Right cardiac atrium (tissue), 5 donors: ENCODE results near the gene JOSD1. TPM values are rescaled to one million over a fixed set of nuclear protein-coding genes. Genes with fewer than 3 reads are reported as not detected.

Experiments
- ATAC-seq, 2 donors: fragments of 200-7000 bp; cut with Tn5 transposase; one replicate each; pipeline versions ENCODE4 v1.8.0 to v1.9.1; 2020; ENCODE audit warnings: moderate library complexity in 2 of 2, mild to moderate bottlenecking in 1 of 2
- DNase-seq, 3 donors: peaks; one replicate each; pipeline ENCODE4 v3.0.0-alpha.2; 2020
- H3K27ac ChIP-seq: one replicate; pipeline ENCODE4 v1.5.1; 2013; ENCODE audit warnings: mild to moderate bottlenecking, low read length, control low read depth, moderate library complexity
- H3K27me3 ChIP-seq: one replicate; pipeline ENCODE4 v1.6.1; 2013; ENCODE audit not compliant: control insufficient read depth, insufficient read depth
- H3K4me1 ChIP-seq: one replicate; pipeline ENCODE4 v1.6.1; 2013; ENCODE audit warnings: low read length; ENCODE audit not compliant: control insufficient read depth, insufficient read depth
- H3K4me3 ChIP-seq: one replicate; pipeline ENCODE4 v1.5.1; 2013; ENCODE audit warnings: low read length, control low read depth
- H3K9me3 ChIP-seq: one replicate; pipeline ENCODE4 v1.6.1; 2013; ENCODE audit warnings: low read length; ENCODE audit not compliant: control insufficient read depth
- WGBS: extraction: QIAGEN DNeasy Blood & Tissue Kit; methylation state at CpG from one replicate; pipeline ENCODE4 v1.1.7; 2013; 5-methylcytosine and 5-hydroxymethylcytosine counted together
- intact Hi-C, 4 donors: fragments of 100-400 bp; cut with DNase I; formaldehyde crosslinking; loops; one replicate each; pipeline versions ENCODE4 v1.11.0 to v1.14.0; 2022 to 2023
- polyA plus RNA-seq: library from polyadenylated mRNA; stranded (reverse); fragments of 200-250 nt; gene quantifications from one replicate; pipeline ENCODE4 v1.2.3, GENCODE V29; 2013
- total RNA-seq, 4 donors: library from RNA; stranded (reverse); fragmentation: NEBNext Ultra II Directional; extraction: Animal tissue kit (Norgen Biotek cat#: 25700); gene quantifications; one replicate each; pipeline ENCODE4 v1.2.1, GENCODE V29; 2021
- donor health status: healthy with polysubstance abuse.
- donor health status: DM: no; HTN: yes; CAD: no.
- donor health status: DM: no; HTN: no; CAD: no.
- donor health status: DM: no; HTN: yes; CAD: no; lungs with severe emphysema.
- donor health status: DM: yes; HTN: yes; CAD: no.

JOSD1 gene
- total and polyA plus RNA-seq, 5 donors: 14.3 to 28.6 (median 21.7) TPM

DNA sequence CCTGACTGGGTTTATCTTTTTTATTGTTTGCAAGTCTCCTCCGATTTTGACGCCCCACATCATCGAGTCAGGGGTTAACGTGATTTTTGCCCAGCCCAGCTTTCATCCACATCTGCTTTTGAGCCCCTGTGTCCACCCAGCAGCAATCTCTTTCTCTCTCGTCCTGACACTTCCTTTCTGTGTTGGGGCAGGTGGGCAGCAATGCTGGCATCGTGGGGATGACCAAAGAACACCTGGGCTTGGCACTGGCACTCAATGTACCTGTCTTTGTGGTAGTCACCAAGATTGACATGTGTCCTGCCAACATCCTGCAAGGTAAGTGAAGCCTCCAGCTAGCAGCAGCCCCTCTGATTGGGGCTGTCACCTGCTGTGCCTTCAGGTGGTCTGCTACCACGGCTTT, 20.8 kb upstream of the JOSD1 start:
- H3K27ac ChIP-seq: no peak overlapping the region
- 92% methylated on average over 7 of the region's 7 CpGs for WGBS
- intact Hi-C loops: no loop called here

DNA sequence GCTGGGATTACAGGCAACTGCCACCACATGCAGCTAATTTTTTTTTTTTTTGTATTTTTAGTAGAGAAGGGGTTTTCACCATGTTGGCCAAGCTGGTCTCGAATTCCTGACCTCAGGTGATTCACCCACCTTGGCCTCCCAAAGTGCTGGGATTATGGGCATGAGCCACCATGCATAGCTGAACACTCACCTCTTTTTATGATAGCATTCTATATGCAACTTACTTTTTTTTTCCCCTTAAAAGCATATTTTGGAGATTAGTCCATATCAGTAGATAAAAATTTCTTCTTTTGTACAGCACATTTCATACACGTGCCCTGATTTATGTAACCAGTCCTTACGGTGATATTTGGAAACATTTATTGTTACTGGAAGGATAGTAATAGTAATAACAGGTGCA, 19.6 kb upstream of the JOSD1 start:
- intact Hi-C loops: no loop called here
- ATAC-seq (no peak), DNase-seq (no peak)
- no peaks in the 10 kb centered on the region for H3K4me1 ChIP-seq
- no peaks in the 10 kb centered on the region for H3K27me3 ChIP-seq
- no peak overlapping the region for H3K4me3 ChIP-seq
- no peaks in the 10 kb centered on the region for H3K9me3 ChIP-seq
- 90% methylated on average over 3 of the region's 3 CpGs for WGBS
- H3K27ac ChIP-seq: no peak overlapping the region

More for the DNA sequence above, 20.8 kb upstream of the JOSD1 start:
- H3K4me1 ChIP-seq: no peaks in the 10 kb centered on the region
- ATAC-seq (no peak), DNase-seq (no peak)
- H3K4me3 ChIP-seq: no peak overlapping the region
- H3K27me3 ChIP-seq: no peaks in the 10 kb centered on the region
- no peaks in the 10 kb centered on the region for H3K9me3 ChIP-seq

DNA sequence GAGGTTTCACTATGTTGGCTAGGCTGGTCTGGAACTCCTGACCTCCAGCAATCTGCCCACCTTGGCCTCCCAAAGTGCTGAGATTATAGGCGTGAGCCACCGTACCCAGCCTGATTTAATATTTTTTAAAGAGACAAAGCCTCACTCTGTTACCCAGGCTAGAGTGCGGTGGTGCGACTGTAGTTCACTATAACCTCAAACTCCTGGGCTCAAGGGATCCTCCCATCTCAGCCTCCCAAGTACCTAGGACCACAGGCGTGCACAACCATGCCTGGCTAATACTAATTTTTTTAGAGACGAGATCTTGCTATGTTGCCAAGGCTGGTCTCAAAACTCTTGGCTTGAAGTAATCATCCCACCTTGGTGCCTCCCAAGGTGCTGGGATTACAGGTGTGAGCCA, 18.5 kb upstream of the JOSD1 start:
- no peak overlapping the region for H3K4me3 ChIP-seq
- intact Hi-C loops: no loop called here
- peaks cover 4% of the 10 kb centered on the region for H3K4me1 ChIP-seq
- no peak overlapping the region for H3K27ac ChIP-seq
- H3K27me3 ChIP-seq: no peaks in the 10 kb centered on the region
- no peaks in the 10 kb centered on the region for H3K9me3 ChIP-seq
- 89% methylated on average over 6 of the region's 6 CpGs for WGBS
- DNase-seq: no peak
- ATAC-seq: no peak

DNA sequence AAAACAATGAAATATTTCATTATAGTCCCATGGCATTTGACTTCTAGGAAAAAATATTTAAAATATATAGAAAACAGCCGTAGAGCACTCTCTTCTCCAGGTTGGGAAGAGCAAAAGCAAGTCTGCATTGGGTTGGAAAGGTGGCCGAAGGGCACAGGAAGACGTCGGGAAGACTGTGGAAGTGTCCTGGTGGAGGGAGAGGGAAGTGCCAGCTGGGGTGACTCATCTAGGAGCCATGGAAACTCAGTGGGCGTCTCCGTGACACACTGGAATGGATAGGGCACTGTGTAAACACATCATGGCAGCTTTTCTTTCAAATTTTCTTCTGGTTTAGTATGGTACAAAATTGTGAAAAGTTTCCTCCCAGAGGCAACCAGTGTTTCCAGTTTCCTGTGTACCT, 17.7 kb upstream of the JOSD1 start:
- peak; percentile 85 to 89 for ATAC-seq
- peaks cover 5% of the 10 kb centered on the region for H3K4me1 ChIP-seq
- H3K9me3 ChIP-seq: no peaks in the 10 kb centered on the region
- WGBS: 29% methylated on average over 6 of the region's 6 CpGs
- no peak overlapping the region for H3K27ac ChIP-seq
- H3K27me3 ChIP-seq: no peaks in the 10 kb centered on the region
- no peak overlapping the region for H3K4me3 ChIP-seq
- intact Hi-C loops: no loop called here
- peak in 1 of 3 donors; percentile 62 for DNase-seq

DNA sequence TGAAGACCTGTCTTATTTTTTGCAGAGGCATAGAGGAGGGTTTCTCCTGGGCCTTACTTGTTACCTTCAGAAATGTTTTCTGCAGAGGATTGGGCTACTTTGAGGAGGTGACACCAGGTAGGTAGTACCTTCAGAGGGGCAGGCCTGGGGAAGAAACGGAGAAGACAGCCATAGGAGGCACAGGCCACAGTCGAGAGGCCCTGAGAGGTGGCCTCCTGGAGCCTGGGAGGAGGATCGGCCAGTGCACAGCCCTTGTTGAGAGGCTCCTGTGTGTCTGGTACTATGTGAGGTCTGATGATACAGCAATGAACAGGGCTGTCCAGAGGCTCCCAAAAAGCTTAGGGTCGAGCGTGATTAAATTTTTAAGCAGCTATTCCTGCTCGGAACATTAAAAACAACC, 16.5 kb upstream of the JOSD1 start:
- DNase-seq (no peak), ATAC-seq (no peak)
- Histone ChIP-seq H3K27me3 (no peaks in the 10 kb centered on the region), H3K4me3 (no peak overlapping the region), H3K27ac (no peak overlapping the region), H3K9me3 (no peaks in the 10 kb centered on the region), H3K4me1 (peaks cover 11% of the 10 kb centered on the region)
- WGBS: 91% methylated on average over 6 of the region's 6 CpGs
- intact Hi-C loops: no loop called here

DNA sequence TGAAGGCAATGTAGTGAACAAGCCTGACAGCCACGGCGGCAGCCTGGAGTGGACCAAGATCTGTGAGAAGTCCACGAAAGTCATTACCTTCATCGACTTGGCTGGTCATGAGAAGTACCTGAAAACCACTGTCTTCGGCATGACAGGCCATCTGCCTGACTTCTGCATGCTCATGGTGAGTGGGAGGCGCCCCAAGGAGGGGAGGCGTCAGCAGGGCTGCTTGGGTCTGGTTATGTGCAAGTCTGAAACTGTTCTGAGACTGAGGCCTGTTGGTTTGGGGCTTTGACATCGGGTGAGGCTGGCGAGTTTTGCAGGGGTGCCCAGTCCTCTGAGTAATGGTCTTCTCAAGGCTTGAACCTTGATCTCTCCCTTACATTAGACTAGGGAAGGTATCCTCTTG, 16.1 kb upstream of the JOSD1 start:
- H3K27ac ChIP-seq: no peak overlapping the region
- no peaks in the 10 kb centered on the region for H3K9me3 ChIP-seq
- no peak overlapping the region for H3K4me3 ChIP-seq
- peaks cover 11% of the 10 kb centered on the region for H3K4me1 ChIP-seq
- no peaks in the 10 kb centered on the region for H3K27me3 ChIP-seq
- ATAC-seq: no peak
- WGBS: 95% methylated on average over 9 of the region's 9 CpGs
- no peak for DNase-seq
- intact Hi-C loops: no loop called here

DNA sequence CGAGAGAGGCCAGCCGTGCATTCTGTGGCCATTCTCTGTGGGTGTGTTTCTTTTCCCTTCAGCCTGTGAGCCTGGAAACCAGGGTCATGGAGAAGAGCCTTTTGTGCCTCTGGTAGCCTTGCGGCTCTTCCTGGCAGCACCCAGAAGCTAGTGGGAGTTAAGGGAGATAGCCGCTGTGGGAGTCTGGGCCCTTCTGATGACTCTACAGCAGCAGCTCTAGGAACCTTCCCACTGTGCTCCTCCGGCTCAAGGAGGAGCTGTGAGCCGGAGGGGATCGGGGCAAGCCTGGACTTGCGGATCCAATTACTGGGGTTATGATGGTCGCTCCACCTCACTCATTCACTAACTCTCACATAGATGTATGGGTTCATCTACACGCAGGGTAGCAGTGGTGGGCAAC, 15.5 kb upstream of the JOSD1 start:
- Histone ChIP-seq H3K9me3 (no peaks in the 10 kb centered on the region), H3K27me3 (no peaks in the 10 kb centered on the region), H3K4me1 (peaks cover 11% of the 10 kb centered on the region), H3K4me3 (no peak overlapping the region), H3K27ac (no peak overlapping the region)
- 97% methylated on average over 10 of the region's 10 CpGs for WGBS
- ATAC-seq: no peak
- no peak for DNase-seq
- intact Hi-C loops: no loop called here

DNA sequence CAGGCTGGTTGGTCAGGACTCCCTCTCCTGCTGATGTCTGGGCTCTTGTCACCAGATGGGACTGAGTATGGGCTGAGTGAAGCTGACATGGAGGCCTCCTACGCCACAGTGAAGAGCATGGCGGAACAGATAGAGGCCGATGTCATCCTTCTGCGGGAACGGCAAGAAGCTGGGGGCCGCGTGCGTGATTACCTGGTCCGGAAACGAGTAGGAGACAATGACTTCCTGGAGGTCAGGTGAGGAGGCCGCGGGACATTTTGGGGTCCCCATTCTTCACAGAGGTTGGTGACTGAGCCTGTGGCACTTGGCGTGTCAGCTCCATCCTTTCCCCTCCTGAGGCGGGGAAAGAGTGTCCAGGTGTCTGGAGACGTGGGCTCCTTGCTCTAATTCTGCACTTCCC, 15.1 kb upstream of the JOSD1 start:
- intact Hi-C loops: no loop called here
- ATAC-seq (no peak), DNase-seq (no peak)
- H3K9me3 ChIP-seq: no peaks in the 10 kb centered on the region
- no peak overlapping the region for H3K4me3 ChIP-seq
- H3K27me3 ChIP-seq: no peaks in the 10 kb centered on the region
- H3K4me1 ChIP-seq: peaks cover 11% of the 10 kb centered on the region
- H3K27ac ChIP-seq: no peak overlapping the region
- 92% methylated on average over 15 of the region's 15 CpGs for WGBS

DNA sequence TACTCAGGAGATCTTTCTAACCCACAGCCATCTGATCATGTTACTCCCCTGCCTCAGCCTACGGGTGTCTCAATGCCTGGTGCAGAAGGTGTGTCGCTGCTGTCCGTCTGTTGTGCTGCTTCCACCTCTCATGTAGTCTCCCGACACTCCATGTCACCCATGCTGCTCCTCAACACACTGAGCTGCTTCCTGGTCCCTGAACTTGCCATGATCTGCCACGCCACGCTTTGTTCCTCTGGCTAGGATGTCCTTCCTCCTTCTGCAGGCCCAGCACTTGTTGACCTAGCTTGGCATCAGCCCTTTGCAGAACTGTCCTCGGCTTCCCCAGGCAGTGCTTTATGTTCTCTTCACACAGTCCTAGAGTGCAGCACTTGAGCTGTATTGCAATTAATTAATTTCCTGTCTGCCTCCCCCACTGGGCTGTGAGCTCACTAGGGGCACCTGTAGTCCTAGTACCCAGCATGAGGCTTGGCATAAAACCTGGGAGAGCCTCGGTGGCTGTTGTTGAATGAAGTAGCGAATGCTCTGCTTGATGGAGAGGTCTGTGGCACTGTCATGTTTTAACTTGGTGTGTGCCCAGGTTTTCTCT, 14.5 kb upstream of the JOSD1 start:
- Histone ChIP-seq H3K9me3 (no peaks in the 10 kb centered on the region), H3K27ac (no peak overlapping the region), H3K4me3 (no peak overlapping the region), H3K4me1 (peaks cover 11% of the 10 kb centered on the region), H3K27me3 (no peaks in the 10 kb centered on the region)
- WGBS: 69% methylated on average over 9 of the region's 9 CpGs
- peak in 1 of 2 donors; percentile 27 for ATAC-seq
- no peak for DNase-seq
- intact Hi-C loops: no loop called here

DNA sequence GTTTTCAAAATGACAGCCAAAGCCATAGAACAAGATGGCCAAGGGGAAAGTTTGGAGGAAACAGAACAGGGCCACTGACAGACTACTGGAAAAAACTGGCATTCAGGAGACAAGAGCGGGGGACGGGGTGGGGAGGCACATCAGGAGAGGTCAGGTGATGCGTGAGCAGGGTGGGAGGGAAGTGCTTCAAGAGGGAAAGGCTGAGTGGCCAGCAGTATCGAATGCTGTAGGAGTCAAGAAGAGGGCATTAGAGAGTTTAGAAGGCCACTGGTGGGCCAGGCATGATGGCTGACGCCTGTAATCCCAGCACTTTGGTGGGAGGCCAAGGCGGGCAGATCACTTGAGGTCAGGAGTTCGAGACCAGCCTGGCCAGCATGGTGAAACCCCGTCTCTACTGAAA, 13.2 kb upstream of the JOSD1 start:
- no peak overlapping the region for H3K4me3 ChIP-seq
- no peak overlapping the region for H3K27ac ChIP-seq
- peaks cover 11% of the 10 kb centered on the region for H3K4me1 ChIP-seq
- WGBS: 79% methylated on average over 8 of the region's 8 CpGs
- DNase-seq: no peak
- no peak for ATAC-seq
- H3K27me3 ChIP-seq: no peaks in the 10 kb centered on the region
- H3K9me3 ChIP-seq: no peaks in the 10 kb centered on the region
- intact Hi-C loops: loop anchor here in 1 of 4 donors (5.0 kb wide), 1 partner anchor 38 kb away; no protein-coding TSS in a partner anchor

DNA sequence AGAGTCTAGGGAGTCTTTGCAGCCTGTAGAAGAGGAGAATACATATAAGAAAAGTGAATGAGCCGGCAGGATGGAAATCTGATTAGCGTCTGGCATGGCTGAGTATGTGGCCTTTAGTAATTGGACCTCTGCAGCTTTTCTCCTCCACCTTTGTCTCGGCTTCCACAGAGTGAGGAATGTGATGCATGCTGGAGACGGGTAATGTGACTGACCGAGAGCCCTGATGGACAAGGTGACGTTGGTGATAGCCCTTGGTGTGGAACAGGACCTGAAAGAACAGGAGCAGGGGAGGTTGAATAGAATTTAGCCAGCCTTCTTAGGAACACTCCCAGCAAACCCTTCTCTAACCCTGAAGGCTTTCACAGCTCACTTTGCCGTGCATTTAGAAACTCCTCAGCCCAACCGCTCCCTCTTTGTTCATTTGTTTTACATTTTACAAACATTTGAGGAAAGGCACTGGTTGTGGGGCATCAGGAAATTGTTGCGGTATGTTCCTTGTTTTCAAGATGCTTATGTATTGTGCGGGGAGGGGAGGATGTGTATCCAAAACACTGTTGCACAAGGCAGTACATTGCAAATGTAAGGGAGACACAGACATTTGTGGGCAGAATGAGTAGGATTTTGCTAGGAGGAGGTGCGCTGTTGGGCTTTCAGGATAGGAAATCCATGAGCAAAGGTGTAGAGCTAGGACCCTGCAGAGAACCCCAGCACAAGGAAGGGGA, 11.9 kb upstream of the JOSD1 start:
- Histone ChIP-seq H3K27me3 (no peaks in the 10 kb centered on the region), H3K4me1 (peaks cover 14% of the 10 kb centered on the region), H3K4me3 (no peak overlapping the region), H3K9me3 (no peaks in the 10 kb centered on the region), H3K27ac (no peak overlapping the region)
- intact Hi-C loops: loop anchor here in 1 of 4 donors (5.0 kb wide), 1 partner anchor 40 kb away; no protein-coding TSS in a partner anchor
- WGBS: 76% methylated on average over 11 of the region's 11 CpGs
- ATAC-seq (no peak), DNase-seq (no peak)
